GM21526 (cell line): Measurements from ENCODE around the gene ASCC3.

Source experiments
- ATAC-seq: cut with Tn5 transposase; IDR thresholded peaks from one replicate; pipeline ENCODE4 v1.9.1; 2021; ENCODE audit warnings: moderate library complexity; ENCODE audit not compliant: unreplicated experiment, low FRiP score

ASCC3 gene

DNA sequence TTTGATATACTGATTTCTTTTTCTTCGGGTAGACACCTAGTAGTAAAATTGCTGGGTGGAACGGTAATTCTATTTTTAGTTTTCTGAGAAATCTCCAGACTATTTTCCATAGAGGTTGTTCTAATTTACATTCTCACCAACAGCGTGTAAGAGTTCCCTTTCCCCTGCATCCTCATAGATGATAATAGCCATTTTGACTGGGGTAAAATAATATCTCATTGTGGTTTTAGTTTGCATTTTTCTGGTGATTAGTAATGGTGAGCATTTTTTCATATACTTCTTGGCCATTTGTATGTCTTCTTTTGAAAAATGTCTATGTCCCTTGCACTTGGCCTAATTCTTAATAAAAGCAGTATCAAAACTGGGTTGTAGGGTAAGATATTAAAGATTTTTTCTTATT is 267.5 kb downstream of the ASCC3 start:
- no peak for ATAC-seq

DNA sequence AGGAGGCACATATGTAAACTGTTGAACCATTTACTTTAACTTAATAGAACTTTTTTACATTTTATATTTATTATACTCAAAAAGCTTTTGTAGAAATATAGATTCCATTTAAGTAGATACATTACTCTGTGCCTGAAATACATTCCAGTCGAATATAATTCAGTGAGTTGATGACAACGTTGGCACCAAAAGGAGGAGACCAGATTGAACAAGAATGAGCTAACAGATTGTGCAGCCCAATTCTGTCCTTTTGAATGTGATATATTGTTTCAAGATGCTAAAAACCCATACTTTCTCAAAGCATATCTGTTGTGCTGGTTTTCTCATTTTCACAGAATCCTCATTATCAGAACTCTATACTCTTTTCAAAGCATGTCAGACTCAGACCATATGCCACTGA is 269.0 kb downstream of the ASCC3 start:
- no peak for ATAC-seq

- no peak for ATAC-seq
These were observed 281.9 kb downstream of the ASCC3 start for GRCh38 chr6:100599088-100599770.

- ATAC-seq = no peak
These were observed 285.7 kb downstream of the ASCC3 start for GRCh38 chr6:100595456-100595855.

- no peak for ATAC-seq
These were observed 287.6 kb downstream of the ASCC3 start for GRCh38 chr6:100593522-100593921.

GRCh38 chr6:100592929-100593328 is 288.2 kb downstream of the ASCC3 start:
- ATAC-seq = no peak

DNA sequence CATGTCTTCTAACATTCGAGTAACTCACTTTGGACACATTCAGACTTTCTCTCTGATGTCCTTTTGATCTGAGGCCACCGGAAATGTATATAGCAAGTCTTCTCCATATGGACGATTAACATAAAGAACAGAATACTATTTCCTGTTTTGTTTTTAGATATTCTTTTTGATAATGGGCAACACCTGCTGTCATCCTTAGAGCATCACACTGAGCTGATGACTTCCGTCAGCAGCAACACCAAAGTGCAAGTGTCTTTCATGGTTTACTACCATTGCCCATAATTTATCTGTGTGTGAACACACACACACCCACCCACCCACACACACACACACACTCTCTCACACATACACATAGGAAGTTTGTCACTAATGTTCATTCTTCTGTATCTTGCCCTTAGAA is 303.7 kb downstream of the ASCC3 start:
- ATAC-seq = no peak

GRCh38 chr6:100575921-100576320 is 305.2 kb downstream of the ASCC3 start:
- no peak for ATAC-seq

- no peak for ATAC-seq
These were observed 306.3 kb downstream of the ASCC3 start for GRCh38 chr6:100574836-100575235.

GRCh38 chr6:100573166-100573565 is 308.0 kb downstream of the ASCC3 start:
- ATAC-seq = no peak

- no peak for ATAC-seq
These were observed 312.9 kb downstream of the ASCC3 start for GRCh38 chr6:100568255-100568654.

DNA sequence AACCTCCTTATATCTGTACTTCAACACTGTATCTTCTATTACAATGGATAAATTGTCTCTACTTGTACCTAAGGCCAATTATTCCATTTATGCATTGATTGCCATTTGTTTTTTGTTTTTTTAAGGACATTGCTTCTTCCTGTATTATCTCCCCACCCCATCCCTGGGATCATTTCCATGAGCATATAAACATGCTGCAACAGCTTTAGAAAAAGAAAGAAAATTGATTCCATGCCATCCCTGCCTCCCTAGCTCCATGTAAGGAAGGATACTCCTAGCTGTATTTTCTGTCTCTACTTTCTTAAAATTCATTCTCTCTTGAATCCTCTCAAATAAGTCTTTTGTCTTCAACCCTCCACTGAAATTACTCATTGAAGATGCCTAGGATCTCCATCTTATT is 314.6 kb downstream of the ASCC3 start:
- ATAC-seq = no peak

GRCh38 chr6:100565439-100566104 is 315.6 kb downstream of the ASCC3 start:
- ATAC-seq = no peak

DNA sequence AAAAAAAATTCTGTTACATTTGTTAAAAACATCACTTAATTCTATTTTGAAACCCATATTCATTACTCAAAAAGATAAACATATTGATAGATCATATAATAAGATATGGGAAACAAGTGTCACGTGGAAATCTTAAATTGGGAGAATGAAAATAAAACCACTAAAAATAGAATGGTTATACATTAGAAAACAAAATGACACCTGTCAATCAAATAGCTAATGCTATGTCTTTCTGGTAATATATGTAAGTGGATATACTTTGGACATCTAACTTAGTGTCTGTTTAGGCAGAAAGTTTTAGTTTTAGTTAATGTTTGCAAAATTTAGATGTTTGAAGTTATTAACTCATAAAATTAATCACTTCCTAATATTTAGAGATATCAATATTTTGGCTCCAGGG is 321.3 kb downstream of the ASCC3 start:
- ATAC-seq = no peak

GRCh38 chr6:100554228-100554627 is 326.9 kb downstream of the ASCC3 start:
- no peak for ATAC-seq

DNA sequence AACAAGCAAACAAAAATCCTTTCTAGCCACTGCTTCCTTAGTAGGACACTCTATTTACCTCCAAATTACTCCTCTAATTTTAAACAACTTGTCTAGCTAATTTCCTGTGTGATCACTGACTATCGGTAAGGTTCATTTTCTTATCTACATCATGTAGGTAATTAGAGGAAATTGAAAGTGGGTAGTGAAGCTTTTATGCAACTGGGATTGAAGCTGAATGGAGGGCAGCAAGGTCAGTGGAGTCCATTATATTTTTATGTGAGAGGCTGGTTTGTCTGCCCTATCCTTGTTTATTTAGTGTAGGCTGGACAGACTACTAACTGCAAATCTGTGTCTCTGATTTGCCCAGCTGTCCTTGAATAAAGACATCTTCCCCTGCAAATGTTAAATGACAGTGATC is 327.9 kb downstream of the ASCC3 start:
- ATAC-seq = no peak

GRCh38 chr6:100549406-100550167 is 331.5 kb downstream of the ASCC3 start:
- no peak for ATAC-seq

GRCh38 chr6:100538086-100538485 is 343.0 kb downstream of the ASCC3 start:
- ATAC-seq = no peak

DNA sequence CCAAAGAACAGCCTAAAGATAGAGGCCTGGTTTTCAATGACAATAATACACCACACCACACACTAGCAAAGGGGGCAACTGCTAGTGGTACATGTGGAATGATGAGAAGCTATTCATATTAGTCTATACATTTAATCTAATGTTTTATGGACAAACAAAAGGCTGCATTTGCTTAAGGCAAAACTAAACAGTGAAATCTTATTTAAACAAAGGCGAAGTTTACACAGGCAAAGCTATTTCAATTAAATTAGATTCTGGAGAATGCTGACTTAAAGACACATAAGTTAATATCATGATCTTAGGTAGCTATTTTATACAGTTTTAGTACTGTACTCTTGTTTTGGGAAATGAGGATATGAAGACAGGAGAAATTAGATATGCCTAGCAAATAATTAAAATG is 362.5 kb downstream of the ASCC3 start:
- no peak for ATAC-seq

DNA sequence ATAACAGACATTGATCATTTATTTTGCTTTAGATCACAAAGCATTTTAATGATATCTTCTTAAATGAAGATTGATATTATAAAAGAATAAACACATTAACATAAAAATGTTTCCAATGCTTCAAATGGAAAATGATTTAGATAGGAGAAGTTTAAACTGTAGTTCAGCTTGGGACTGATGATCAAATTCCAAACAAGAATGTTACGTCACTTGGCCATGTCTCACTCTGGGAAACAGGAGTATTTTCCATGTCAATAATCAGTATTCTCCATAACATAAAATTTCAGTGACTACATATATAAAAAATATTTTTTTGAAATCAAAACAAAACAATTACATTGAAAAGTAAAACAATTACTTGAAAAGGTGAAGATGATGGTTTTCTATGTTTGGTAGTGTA is 363.5 kb downstream of the ASCC3 start:
- no peak for ATAC-seq

DNA sequence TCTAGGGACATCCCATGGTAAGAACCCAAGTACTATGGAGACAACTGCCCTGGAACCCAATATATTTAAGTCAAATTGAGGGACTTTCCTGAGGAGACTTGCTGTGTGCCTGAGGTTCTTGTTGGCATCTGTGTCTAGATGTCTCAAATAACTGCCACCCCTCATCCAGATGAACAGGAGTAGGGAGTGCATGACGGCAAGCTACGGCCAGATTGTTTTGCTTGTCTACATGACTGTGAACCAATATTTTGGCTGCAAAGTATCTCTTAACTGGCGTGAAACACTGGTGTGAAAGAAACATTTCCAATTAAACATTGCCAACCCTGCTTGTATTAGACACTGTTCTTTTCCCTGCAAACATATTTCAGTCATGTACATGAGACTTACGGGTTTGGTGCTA is 364.0 kb downstream of the ASCC3 start:
- ATAC-seq = no peak

DNA sequence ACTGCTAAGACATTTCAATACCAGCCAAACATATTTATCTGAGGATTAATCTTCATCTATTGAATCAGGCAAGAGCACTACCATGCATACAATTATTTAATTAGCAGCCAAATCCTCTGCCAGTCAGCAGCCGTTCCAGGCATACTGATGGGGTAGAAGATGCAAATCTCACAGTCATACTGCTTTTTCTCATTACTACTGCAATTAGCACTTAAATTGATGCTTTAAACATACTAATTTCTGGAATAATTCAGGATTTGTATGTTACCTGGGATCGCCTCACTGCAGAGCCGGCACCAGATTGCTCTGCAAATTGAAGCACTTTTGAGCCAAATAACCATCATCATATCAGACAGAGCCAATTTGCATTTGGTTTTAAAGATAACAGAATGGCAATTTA is 366.5 kb downstream of the ASCC3 start:
- no peak for ATAC-seq
